Endothelial cell of umbilical vein (primary cell): ENCODE data around the gene TNNT3. TPM values are rescaled to one million over a fixed set of nuclear protein-coding genes. Genes with fewer than 3 reads are reported as not detected.

ENCODE experiments used
- Bru-seq: library from RNA; stranded (reverse); fragments of 400-500 nt; gene quantifications from one replicate; lab custom pipeline; 2021; lab: Mats Ljungman, UMichigan
- BruChase-seq, 2 experiments: library from RNA; stranded (reverse); fragments of 400-500 nt; gene quantifications; one replicate each; lab custom pipeline; 2021; lab: Mats Ljungman, UMichigan
- BruUV-seq: library from RNA; stranded (reverse); fragments of 400-500 nt; replicated peaks from 2 replicates; lab custom pipeline; 2021; lab: Mats Ljungman, UMichigan
- CTCF ChIA-PET: fragments of 300-600, 350-600 bp; sonication (Branson Sonifier 250); formaldehyde crosslinking; loops from one replicate; lab custom pipeline; 2021; ENCODE audit warnings: antibody characterized with exemption, inconsistent platforms; lab: Charles Lee
- POLR2A ChIA-PET: fragments of 300-600, 350-600 bp; sonication (Branson Sonifier 250); formaldehyde crosslinking; loops from one replicate; lab custom pipeline; 2021; ENCODE audit warnings: antibody characterized with exemption, inconsistent platforms; lab: Charles Lee
- DNase-seq: peaks from one replicate; pipeline ENCODE4 v3.0.0-alpha.2; 2011; ENCODE audit warnings: low read depth, low spot score
- FAIRE-seq: peaks from 2 replicates; lab custom pipeline; 2011; peaks lifted over from hg19 to GRCh38; lab: Jason Lieb, UNC
- H2AFZ ChIP-seq: 2 replicates; pipeline ENCODE4 v1.6.0; 2012; ENCODE audit warnings: low read depth, low read length, control low read depth, inconsistent platforms
- H3K27ac ChIP-seq: 2 replicates; pipeline ENCODE4 v1.5.1; 2011; ENCODE audit warnings: low read depth, mild to moderate bottlenecking, control low read depth, low read length, moderate library complexity; ENCODE audit not compliant: insufficient read depth
- H3K27me3 ChIP-seq, 2 experiments: 2 replicates each; pipeline versions ENCODE4 v1.6.0 to v1.6.1; 2011; ENCODE audit warnings: low read length in 2 of 2, mixed read lengths in 1 of 2; ENCODE audit not compliant: control insufficient read depth in 2 of 2, insufficient read depth in 2 of 2
- H3K36me3 ChIP-seq, 2 experiments: 2 replicates in 1 of 2; 3 replicates in 1 of 2; pipeline ENCODE4 v1.5.1; 2011; ENCODE audit warnings: low read length in 2 of 2, mild to moderate bottlenecking in 1 of 2, moderate library complexity in 1 of 2; ENCODE audit not compliant: control insufficient read depth in 2 of 2, insufficient read depth in 2 of 2; ENCODE audit errors: extremely low read depth in 1 of 2
- H3K4me1 ChIP-seq: 3 replicates; pipeline ENCODE4 v1.5.1; 2011; ENCODE audit warnings: mild to moderate bottlenecking, low read length; ENCODE audit not compliant: control insufficient read depth, insufficient read depth; ENCODE audit errors: extremely low read depth
- H3K4me2 ChIP-seq: 2 replicates; pipeline ENCODE4 v1.6.1; 2011; ENCODE audit warnings: low read length, control low read depth, mixed read lengths; ENCODE audit not compliant: insufficient read depth
- H3K4me3 ChIP-seq, 3 experiments: fragments of 200-600 bp in 1 of 3; sonication (generic), shearing (Covaris generic) in 1 of 3; replicated peaks in 1 of 3; 2 replicates each; pipeline ENCODE4 v1.5.1; 2011 to 2016; ENCODE audit warnings: control low read depth in 3 of 3, low read length in 3 of 3, mild to moderate bottlenecking in 2 of 3, inconsistent platforms in 1 of 3, low read depth in 1 of 3, moderate library complexity in 1 of 3; ENCODE audit not compliant: insufficient read depth in 1 of 3
- H3K79me2 ChIP-seq: 2 replicates; pipeline ENCODE4 v1.6.0; 2012; ENCODE audit warnings: low read length, inconsistent platforms; ENCODE audit not compliant: control insufficient read depth, insufficient read depth
- H3K9ac ChIP-seq: replicated peaks from 2 replicates; pipeline ENCODE3; 2011; ENCODE audit warnings: low read length, control low read depth; ENCODE audit not compliant: insufficient read depth; ENCODE audit errors: extremely low read depth
- H3K9me1 ChIP-seq: replicated peaks from 3 replicates; pipeline ENCODE4 v1.6.0; 2011; ENCODE audit warnings: mild to moderate bottlenecking, low read length; ENCODE audit not compliant: control insufficient read depth, insufficient read depth; ENCODE audit errors: extremely low read depth
- H3K9me3 ChIP-seq: replicated peaks from 2 replicates; pipeline ENCODE4 v1.5.1; 2012; ENCODE audit warnings: low read length, inconsistent platforms; ENCODE audit not compliant: control insufficient read depth, insufficient read depth
- H4K20me1 ChIP-seq: replicated peaks from 2 replicates; pipeline ENCODE3; 2011; ENCODE audit warnings: mild to moderate bottlenecking, low read length; ENCODE audit not compliant: control insufficient read depth, insufficient read depth; ENCODE audit errors: extremely low read depth
- EZH2 ChIP-seq: IDR thresholded peaks from 2 replicates; pipeline ENCODE4 v1.6.1; 2012; ENCODE audit warnings: borderline replicate concordance, low read depth, mild to moderate bottlenecking, moderate library complexity, low read length, inconsistent platforms; ENCODE audit not compliant: severe bottlenecking
- FOS ChIP-seq: IDR thresholded peaks from 2 replicates; pipeline ENCODE4 v1.6.1; 2011; ENCODE audit warnings: mild to moderate bottlenecking, low read length, moderate library complexity, borderline replicate concordance; ENCODE audit not compliant: insufficient read depth
- GATA2 ChIP-seq: IDR thresholded peaks from 2 replicates; pipeline ENCODE4 v1.7.0; 2011; ENCODE audit warnings: low read depth, mild to moderate bottlenecking, moderate library complexity, mixed read lengths, low read length; ENCODE audit not compliant: insufficient read length, insufficient read depth
- JUN ChIP-seq: IDR thresholded peaks from 2 replicates; pipeline ENCODE4 v1.6.1; 2011; ENCODE audit warnings: borderline replicate concordance, low read depth; ENCODE audit not compliant: insufficient read length, insufficient read depth
- MAX ChIP-seq: IDR thresholded peaks from 2 replicates; pipeline ENCODE4 v1.6.1; 2011; ENCODE audit not compliant: insufficient read depth, insufficient read length
- MYC ChIP-seq: IDR thresholded peaks from one replicate; pipeline ENCODE4 v1.6.1; 2011; ENCODE audit warnings: mild to moderate bottlenecking, low read depth, low read length
- POLR2A ChIP-seq: IDR thresholded peaks from 2 replicates; pipeline ENCODE4 v1.6.1; 2012; ENCODE audit warnings: low read depth, mild to moderate bottlenecking, control low read depth, low read length
- POLR2AphosphoS5 ChIP-seq: IDR thresholded peaks from 2 replicates; pipeline ENCODE4 v1.6.1; 2012; ENCODE audit warnings: low read depth, mild to moderate bottlenecking, control low read depth, low read length, moderate library complexity; ENCODE audit not compliant: insufficient read depth
- dilution Hi-C: fragments of 300-500 bp; cut with MboI; formaldehyde crosslinking; loops from one replicate; pipeline ENCODE4 v1.15.0; 2019; ENCODE audit warnings: low sequenced_read_pairs; ENCODE audit not compliant: extremely low pct_ligation_motif_present
- intact Hi-C: fragments of 100-400 bp; cut with micrococcal nuclease; formaldehyde crosslinking; loops from one replicate; pipeline ENCODE4 v1.10.0; 2022
- long read RNA-seq: library from polyadenylated mRNA; stranded (forward); transcript quantifications from one replicate; pipeline ENCODE4 v2.0.0, GENCODE V29; 2021
- polyA minus RNA-seq, 3 experiments: library from RNA; depleted of rRNA, polyadenylated mRNA; stranded (reverse); fragments of >200 nt; gene quantifications; 1 replicate in 1 of 3; 2 replicates in 2 of 3; pipeline ENCODE4 v1.2.3, GENCODE V29; 2011
- polyA plus RNA-seq, 4 experiments: library from polyadenylated mRNA; depleted of rRNA in 3 of 4; stranded (reverse) in 3 of 4; unstranded in 1 of 4; fragments of >200 nt; gene quantifications; 2 replicates each; pipeline versions ENCODE4 v1.2.1 to v1.2.3, GENCODE V29; 2011 to 2012; ENCODE audit warnings: missing spikeins in 1 of 4
- total RNA-seq: library from RNA; stranded (reverse); gene quantifications from 2 replicates; pipeline ENCODE4 v1.2.3, GENCODE V29; 2021
- TF ChIP-seq, protein P1 (sequence below), 2 donors: IDR thresholded peaks; 1 replicate in 1 of 2; 2 replicates in 1 of 2; pipeline ENCODE4 v1.5.1; 2011; ENCODE audit warnings: low read length in 2 of 2, mild to moderate bottlenecking in 2 of 2, moderate library complexity in 2 of 2, control low read depth in 1 of 2, inconsistent platforms in 1 of 2, low read depth in 1 of 2; ENCODE audit not compliant: insufficient read depth in 1 of 2; ENCODE audit errors: extremely low read depth in 1 of 2

TNNT3 gene
- total RNA-seq (not detected in 2 replicates), polyA plus RNA-seq (not detected in 2 replicates), polyA minus RNA-seq (not detected in 2 replicates), Bru-seq, nascent RNA (not detected), BruChase-seq, experiment 1, labeled RNA remaining after a 6-hour chase (not detected), BruChase-seq, experiment 2, labeled RNA remaining after a 2-hour chase (not detected)
- polyA plus RNA-seq (2011; cell fraction: cytosol; rRNA removed): not detected in 2 replicates
- not detected in 2 replicates for polyA plus RNA-seq (2011; cell fraction: nucleus; rRNA removed)
- polyA plus RNA-seq (2012): not detected in 2 replicates
- polyA minus RNA-seq (2011; cell fraction: cytosol; rRNA and poly(A)+ RNA removed): not detected
- not detected in 2 replicates for polyA minus RNA-seq (2011; cell fraction: nucleus; rRNA and poly(A)+ RNA removed)
- long read RNA-seq: 0 reads

DNA sequence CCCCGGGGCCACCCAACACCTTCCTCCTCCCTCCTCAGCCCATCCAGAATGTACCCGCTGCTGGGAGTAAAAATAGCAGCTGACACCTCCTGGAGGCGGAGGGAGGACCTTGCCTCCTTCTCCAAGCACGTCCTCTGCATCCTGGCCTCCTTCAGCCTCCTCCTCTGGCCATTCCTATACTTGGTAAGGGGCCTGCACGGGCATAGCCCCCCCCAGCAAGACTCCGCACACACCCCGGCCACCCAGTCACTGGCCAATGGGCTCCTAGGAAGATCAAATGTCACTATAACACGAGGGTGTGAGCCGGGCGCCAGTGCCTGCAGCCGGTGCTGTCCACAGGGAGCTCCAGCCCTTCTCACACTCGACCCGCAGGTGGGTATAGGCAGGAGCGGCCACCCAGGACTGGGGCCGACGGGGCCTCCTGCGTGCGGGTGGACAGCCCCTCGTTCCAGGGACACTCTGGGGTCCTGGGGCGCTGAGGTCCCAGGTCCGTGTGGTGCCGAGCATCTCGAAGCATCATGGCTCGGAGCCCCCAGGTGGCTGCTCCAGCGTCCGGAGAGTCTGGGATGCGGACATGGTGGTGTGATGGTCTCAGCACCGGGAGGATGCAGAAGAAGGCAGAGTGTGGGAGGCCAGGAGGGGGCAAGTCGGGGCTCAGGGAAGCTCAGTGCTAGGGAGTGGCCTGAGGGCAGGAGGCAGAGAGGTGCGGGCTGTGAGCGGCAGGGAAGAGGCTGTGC is at the start of gene TNNT3:
TNNT3 (plus strand) TSS at position 313 of the 737 bp plus-strand sequence. CDS start 3,172 bp downstream, outside the sequence.
- Histone ChIP-seq H3K27ac (no peak within 1 kb of the TSS), H3K9ac (no peak within 1 kb of the TSS), H2AFZ (no peak within 1 kb of the TSS), H3K9me1 (no peaks in the 10 kb centered on the region), H3K4me1 (no peaks in the 10 kb centered on the region), H3K27me3 (no peaks in the 10 kb centered on the region), H3K4me3 (no peak within 1 kb of the TSS), H3K79me2 (no peaks in the 10 kb centered on the region), H3K36me3 (no peaks in the 10 kb centered on the region), H3K4me2 (no peak within 1 kb of the TSS), H4K20me1 (no peaks in the 10 kb centered on the region), H3K9me3 (no peaks in the 10 kb centered on the region)
- BruUV-seq: no TSS peak
- intact Hi-C loops: no loop called here
- TF ChIP-seq GATA2 (no peak), MAX (no peak), FOS (no peak), MYC (no peak), EZH2 (no peak), POLR2A (no peak), POLR2AphosphoS5 (no peak), JUN (no peak)
- TF ChIP-seq, protein P1, sequence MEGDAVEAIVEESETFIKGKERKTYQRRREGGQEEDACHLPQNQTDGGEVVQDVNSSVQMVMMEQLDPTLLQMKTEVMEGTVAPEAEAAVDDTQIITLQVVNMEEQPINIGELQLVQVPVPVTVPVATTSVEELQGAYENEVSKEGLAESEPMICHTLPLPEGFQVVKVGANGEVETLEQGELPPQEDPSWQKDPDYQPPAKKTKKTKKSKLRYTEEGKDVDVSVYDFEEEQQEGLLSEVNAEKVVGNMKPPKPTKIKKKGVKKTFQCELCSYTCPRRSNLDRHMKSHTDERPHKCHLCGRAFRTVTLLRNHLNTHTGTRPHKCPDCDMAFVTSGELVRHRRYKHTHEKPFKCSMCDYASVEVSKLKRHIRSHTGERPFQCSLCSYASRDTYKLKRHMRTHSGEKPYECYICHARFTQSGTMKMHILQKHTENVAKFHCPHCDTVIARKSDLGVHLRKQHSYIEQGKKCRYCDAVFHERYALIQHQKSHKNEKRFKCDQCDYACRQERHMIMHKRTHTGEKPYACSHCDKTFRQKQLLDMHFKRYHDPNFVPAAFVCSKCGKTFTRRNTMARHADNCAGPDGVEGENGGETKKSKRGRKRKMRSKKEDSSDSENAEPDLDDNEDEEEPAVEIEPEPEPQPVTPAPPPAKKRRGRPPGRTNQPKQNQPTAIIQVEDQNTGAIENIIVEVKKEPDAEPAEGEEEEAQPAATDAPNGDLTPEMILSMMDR (IDR thresholded peaks at IDR 0.05; ENCODE audit: extremely low read depth in 1 of 2, insufficient read depth in 1 of 2, low read depth in 1 of 2, low read length in 2 of 2): no peak
- dilution Hi-C loops: no loop called here
- DNase-seq: no peak
- ChIA-PET POLR2A (no interaction called here), CTCF (interaction anchor here (1.1 kb wide), 1 partner anchor 37 kb away, joined by 3 read pairs; no protein-coding TSS in a partner anchor)
- FAIRE-seq: no peak
